ENCODE measurements around the gene ATG16L1.

DNA sequence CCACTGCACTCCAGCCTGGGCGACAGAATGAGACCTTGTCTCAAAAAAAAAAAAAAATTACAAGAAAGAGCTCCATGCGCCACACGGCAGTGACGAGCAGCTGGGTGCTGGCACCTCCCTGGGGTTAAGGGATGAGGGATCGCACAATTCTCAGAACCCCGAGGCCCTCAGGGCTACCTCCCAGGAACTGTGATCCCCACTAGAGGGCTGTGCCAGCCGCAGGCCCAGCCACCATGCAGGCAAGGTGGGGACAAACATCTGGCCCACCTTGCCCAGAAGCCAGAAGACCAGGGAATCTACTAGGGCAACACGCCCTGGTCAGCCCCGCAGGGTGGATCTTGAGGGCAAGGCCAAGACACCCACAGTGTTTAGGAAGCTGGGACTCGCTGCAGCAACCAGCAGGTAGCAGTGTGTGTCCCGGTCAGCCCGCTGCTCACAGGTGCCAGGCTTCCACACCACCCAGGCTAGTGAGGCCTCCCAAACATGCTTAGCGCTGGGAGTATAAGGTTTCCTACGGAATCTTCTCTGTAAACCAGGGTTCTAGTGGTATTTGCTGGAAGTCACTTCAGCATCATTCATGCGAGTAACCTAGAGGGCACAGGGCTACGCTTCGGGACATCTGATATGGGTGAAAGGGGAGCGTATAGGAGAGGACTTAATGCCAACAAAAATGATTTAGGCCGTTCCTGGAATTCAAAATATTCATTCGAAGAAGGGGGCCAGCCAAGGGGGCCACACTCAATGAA lies 62.9 kb downstream of the ATG16L1 start:
- TF ChIP-seq CTCF (IDR thresholded peaks at IDR 0.05; ENCODE audit: poor library complexity, severe bottlenecking) = no peak
- TF ChIP-seq EP300 (conservative IDR thresholded peaks at IDR 0.05; ENCODE audit: poor library complexity, severe bottlenecking) = no peak
